ENCODE results near the gene YARS1.

The YARS1 gene

GRCh38 chr1:32817159-32817814 is at the start of gene YARS1, which contains the start of gene S100PBP:
YARS1 (minus strand) TSS chr1:32817358; CDS start chr1:32817244, 114 bp downstream.
S100PBP (plus strand) TSS chr1:32817653; CDS start chr1:32826100, 8,447 bp downstream.
- DNase-seq (ENCODE audit: low read depth in 1 of 2, low spot score in 1 of 2): peak; percentile 99 to 100

DNA sequence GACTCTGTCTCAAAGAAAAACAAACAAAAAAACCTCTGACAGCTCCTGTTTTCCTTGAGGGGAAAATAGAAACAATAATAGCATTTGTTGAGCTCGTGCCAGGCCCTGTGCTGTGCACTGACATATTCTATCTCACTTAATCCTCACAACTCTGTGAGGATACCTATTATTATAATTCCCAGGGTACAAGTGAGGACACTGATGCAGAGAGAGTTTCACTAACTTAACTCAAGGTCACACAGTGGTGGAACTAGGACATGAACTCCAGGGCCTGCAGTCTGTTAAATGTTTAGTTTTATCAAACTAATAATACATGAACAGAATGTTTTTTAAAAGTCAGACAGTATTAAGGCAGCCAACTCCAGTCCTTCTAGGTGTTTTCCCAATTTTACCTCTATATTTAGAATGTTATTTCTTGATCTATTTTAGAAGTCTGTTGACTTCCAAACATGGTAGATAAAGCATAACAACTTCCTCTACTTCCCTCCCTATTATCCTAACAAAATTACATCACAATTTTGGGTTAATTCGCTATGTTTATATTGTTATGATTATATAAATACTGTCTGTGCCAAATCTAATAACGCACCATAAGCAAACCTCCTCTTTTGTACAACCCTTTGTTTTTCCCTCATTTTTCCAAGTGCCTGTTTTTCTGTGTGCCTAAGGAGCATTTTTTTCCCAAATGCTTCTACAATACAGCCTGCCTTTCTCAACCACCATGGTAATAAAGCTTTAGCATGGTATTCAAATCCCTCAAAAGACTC is 48.7 kb upstream of the YARS1 start:
- no peak for DNase-seq (ENCODE audit: low read depth in 1 of 2, low spot score in 1 of 2)

- DNase-seq (ENCODE audit: low read depth in 1 of 2, low spot score in 1 of 2): no peak
Observed at GRCh38 chr1:32864375-32865019, 47.3 kb upstream of the YARS1 start.

- no peak for DNase-seq (ENCODE audit: low read depth in 1 of 2, low spot score in 1 of 2)
Observed at GRCh38 chr1:32863881-32864245, 46.7 kb upstream of the YARS1 start.

GRCh38 chr1:32863218-32863880 is 46.2 kb upstream of the YARS1 start:
- DNase-seq (ENCODE audit: low read depth in 1 of 2, low spot score in 1 of 2): no peak

DNA sequence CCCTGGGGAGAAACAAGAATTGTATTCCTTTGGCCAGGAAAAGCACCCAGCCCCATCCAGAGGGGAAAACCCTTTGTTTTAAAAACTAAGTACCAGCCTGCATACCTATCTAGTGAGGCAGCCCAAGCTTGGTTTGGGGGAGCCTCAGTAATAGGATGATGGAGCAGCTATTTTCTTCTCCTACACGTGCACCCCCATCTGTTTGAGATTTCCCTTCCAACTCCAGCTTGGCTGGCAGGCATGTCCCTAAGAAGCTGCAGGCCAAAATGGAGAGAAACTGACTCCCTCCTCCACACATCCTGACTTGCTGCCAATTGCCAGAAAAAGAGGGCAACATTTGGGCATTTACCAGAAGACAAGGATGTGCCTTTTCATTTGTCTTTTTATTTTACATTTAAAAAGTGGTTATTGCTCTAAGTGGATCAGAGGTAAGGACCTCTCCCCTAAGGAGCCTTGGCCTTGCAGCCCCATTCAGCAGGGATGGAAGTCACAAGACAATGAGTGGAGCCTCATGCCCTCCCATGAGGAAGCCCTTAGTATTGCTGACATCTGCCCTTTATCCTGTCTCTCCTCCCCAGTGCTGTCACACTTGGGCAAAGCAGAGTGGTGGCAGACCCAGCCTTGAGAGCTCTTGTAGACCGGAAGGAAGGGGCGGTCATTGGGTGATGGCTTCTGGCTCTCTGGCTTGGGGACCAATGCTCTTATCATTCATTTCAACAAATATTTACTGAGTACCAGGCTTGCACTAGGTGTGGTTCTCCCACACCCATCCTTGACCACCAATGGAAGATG is 44.9 kb upstream of the YARS1 start:
- no peak for DNase-seq (ENCODE audit: low read depth in 1 of 2, low spot score in 1 of 2)

GRCh38 chr1:32860566-32860965 is 43.4 kb upstream of the YARS1 start:
- no peak for DNase-seq (ENCODE audit: low read depth in 1 of 2, low spot score in 1 of 2)

DNA sequence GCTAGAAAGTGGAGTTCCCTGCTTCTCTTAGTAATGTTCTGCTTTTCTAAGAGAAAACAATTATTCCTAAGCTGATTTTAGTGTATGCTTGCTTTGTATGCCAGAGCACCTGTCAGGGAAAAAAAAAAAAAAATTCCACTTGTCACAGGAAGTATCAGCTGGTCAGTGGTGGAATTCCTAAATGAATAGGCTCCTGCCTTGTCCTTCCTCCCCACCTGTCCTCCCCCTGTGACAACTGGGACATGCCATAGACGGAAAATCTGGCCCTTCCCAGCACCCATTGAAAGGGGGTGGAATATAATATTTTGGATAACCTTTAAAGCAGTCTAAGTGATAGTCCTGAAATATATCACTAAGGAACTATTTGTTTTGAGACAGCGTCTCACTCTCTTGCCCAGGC is 42.8 kb upstream of the YARS1 start:
- DNase-seq (ENCODE audit: low read depth in 1 of 2, low spot score in 1 of 2): no peak

GRCh38 chr1:32858791-32859190 is 41.6 kb upstream of the YARS1 start:
- DNase-seq (ENCODE audit: low read depth in 1 of 2, low spot score in 1 of 2): no peak

GRCh38 chr1:32858136-32858535 is 41.0 kb upstream of the YARS1 start:
- no peak for DNase-seq (ENCODE audit: low read depth in 1 of 2, low spot score in 1 of 2)

DNA sequence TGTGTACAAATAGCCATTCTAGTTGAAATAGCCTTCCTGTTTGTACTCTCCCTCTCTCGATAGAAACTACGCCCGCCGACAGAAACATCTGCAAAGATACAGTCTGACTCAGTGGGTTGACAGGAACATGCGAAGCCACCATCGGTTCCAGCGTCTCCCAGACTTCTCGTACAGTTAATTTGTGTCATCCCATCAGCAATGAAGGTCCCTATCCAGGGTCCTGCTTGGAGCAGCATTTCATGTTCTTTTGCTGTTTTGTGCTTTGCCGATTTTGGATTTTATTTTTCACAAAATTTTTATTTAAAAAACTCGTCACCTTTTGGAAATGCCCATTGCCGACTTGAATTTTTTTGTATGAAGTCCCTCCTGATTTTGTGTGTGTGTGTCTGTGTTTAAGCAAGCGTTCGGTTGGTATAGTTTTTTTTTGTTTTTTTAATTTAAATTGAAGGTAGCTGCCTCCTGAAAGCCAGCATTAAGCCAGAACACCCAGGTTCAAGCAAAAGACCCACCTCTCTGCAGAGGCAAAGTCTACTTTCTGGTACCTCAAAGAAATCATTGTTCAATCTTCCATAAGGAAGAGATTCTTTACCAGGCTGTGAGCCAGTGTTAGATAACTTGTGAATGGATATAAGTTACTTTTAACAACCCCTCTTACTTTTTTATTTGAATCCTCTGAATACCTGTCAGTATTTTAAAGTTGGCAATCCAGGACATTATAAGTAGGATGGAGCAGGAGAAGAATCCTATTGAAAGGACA is 38.9 kb upstream of the YARS1 start:
- DNase-seq (ENCODE audit: low read depth in 1 of 2, low spot score in 1 of 2): no peak

DNA sequence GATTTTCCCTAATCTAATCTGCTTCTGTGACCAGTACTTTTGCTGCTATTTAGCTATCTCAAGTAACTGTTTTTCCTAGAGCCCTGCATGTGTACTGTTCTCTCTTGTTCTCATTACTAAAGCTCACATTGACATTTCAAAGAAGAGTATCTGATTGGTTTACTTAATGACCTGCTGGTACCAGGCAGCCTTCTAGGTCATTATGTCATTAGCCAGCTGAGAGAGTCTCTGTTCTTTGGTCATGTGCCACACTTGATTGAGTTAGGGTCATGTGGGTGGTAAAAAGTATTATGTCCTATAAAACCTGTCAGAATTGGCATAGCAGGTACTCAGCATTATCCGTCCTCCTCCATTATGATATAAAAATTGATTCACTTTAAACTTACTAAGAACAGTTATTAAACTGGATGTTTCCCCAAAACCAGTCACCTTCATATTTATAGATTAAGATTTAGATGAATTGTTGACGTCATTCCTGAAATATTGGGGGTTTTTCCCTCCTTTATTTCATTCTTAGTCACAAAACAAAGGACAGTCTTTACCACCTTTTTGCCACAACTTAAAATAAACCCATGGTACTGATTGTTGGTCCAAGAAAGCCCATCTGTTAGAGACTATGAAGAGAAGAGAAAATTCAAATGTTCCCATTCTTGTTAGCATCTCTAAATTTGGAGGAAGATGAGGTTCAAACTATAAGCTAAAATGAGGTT is 31.4 kb upstream of the YARS1 start:
- no peak for DNase-seq (ENCODE audit: low read depth in 1 of 2, low spot score in 1 of 2)

DNA sequence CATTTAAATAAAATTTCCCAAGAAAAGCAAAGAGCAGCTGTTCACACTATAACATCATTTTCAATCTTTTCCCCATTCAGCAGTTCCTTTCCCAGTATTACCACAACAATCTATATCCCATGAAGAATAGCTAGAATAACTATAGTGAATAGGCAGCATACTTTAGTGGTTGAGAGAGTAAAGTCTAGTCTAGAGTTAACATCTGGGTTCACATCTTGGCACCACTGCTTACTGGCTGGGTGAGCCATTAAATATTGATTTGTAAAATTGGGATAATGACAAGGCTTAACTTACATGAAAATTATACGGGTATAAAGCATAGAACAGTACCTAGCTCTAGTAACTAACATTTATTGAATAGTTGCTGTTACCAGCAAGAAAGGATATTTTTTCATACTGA is 14.7 kb upstream of the YARS1 start:
- DNase-seq (ENCODE audit: low read depth in 1 of 2, low spot score in 1 of 2): no peak

DNA sequence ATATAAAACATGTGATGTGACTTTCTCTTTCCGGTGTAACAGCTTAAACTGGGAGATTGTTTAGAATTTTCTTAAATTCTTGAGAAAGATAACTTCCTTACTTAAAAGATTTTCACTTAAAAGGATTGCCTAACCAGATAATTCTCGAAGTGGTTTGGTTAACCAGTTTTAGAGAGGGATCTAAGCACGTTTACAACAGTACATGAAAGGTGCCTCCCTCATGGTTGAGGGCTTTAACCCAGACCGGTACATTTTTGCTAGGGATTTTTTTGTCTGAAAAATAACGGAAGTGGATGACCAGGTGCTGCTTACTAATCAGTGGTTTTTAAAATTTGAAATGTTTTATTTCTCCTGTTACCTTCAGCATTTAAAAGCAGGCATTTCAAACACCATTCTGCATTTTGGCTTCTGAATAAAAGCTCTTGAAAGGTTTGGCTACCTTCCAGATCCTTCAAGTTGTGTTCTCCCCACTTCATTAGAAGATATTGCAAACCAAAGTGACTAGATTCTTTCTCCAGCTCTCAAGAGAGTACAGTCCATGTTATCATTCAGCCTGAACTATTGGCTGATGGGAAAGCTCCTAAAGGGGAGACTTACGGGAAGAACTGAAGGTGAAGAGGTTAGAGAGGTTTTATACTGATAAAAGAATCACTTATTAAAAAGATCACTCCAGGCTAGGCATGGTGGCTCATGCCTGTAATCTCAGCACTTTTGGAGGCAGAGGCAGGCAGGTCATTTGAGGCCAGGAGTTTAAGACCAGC is 13.1 kb upstream of the YARS1 start:
- DNase-seq (ENCODE audit: low read depth in 1 of 2, low spot score in 1 of 2): no peak

DNA sequence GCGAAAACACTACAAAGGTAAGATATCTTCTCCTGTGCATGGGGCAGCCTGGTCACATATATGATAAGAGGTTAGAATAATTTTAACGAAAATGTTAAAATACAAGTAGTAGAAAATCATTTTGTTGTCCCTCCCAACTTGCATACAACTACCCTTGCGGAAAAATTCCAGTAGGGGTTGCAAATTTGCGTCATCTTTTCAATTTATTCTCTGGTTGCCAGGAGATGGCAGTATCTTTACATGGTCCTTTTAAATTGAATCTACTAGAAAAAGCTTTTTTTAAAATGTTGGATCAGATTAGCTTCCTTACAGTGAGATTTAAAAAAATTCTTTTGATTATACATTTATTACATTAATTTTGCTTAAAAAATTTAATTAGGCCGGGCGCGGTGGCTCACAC is 11.2 kb upstream of the YARS1 start:
- no peak for DNase-seq (ENCODE audit: low read depth in 1 of 2, low spot score in 1 of 2)

DNA sequence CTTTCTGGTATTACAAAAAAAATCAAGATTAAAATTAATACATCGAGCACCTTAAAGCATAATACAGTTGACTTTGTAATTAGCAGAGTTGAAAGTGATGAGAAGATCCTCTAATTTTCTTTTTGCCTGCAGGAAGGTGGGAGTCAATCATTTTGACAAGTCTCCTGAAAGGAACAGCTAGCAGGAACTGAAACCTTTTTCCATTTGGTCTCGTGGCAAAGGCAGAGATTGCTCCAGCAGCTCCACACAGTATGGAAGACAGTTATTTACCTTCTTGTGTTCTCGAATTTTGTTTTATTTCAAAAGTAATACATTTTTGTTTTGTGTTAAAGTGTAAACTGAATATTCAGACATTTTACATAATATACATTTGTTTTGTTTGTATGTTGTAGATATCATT is 8.0 kb upstream of the YARS1 start:
- DNase-seq (ENCODE audit: low read depth in 1 of 2, low spot score in 1 of 2): no peak

DNA sequence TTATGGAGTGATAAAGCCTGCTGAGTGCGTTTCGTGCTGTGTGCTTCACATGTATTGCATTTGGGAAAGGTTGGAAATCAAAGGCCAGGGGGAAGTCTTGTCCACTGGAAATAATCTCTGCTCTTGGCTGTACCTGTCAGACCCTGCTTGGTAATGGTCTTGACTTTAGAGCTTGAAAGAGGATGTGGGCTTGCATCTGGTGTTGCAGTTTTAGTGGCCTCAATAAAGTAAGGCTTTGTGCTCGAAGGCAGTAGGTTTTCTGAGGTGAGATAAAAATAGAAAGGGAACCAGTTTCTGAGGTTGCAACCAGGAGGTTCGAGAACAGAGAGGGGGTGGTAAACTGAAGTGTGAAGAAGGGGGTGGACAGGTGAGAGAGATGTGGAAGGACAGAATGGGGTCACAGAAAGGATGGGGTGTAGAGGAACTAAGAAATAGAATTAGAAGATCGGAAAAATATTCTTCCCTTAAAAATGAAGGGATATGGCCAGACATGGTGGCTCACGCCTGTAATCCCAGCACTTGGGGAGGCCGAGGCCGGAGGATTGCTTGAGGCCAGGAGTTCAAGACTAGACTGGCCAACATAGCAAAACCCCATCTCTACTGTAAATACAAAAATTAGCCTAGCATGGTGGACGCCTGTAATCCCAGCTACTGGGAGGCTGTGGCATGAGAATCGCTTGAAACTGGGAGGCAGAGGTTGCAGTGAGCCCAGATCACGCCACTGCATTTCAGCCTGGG is 1.8 kb upstream of the YARS1 start:
- no peak for DNase-seq (ENCODE audit: low read depth in 1 of 2, low spot score in 1 of 2)
